GM19463 (cell line): ENCODE measurements around the gene RALGPS1.

ENCODE experiments used
- ATAC-seq: cut with Tn5 transposase; IDR thresholded peaks from one replicate; pipeline ENCODE4 v1.9.1; 2021; ENCODE audit warnings: mild to moderate bottlenecking, moderate library complexity; ENCODE audit not compliant: unreplicated experiment

RALGPS1 gene

GRCh38 chr9:127050152-127050551 is 135.6 kb downstream of the RALGPS1 start:
- no peak for ATAC-seq

GRCh38 chr9:127050591-127051001 is 136.0 kb downstream of the RALGPS1 start:
- no peak for ATAC-seq

GRCh38 chr9:127051881-127052595 is 137.5 kb downstream of the RALGPS1 start:
- ATAC-seq: no peak

- no peak for ATAC-seq
These were observed 138.7 kb downstream of the RALGPS1 start for GRCh38 chr9:127053057-127053821.

GRCh38 chr9:127053960-127054359 is 139.4 kb downstream of the RALGPS1 start:
- no peak for ATAC-seq

GRCh38 chr9:127055745-127056402 is 141.3 kb downstream of the RALGPS1 start:
- no peak for ATAC-seq

GRCh38 chr9:127056446-127056845 is 141.9 kb downstream of the RALGPS1 start:
- ATAC-seq: no peak

- no peak for ATAC-seq
These were observed 143.5 kb downstream of the RALGPS1 start for GRCh38 chr9:127058011-127058644.

- no peak for ATAC-seq
These were observed 144.1 kb downstream of the RALGPS1 start for GRCh38 chr9:127058645-127059021.

GRCh38 chr9:127059030-127059429 is 144.4 kb downstream of the RALGPS1 start:
- no peak for ATAC-seq

- no peak for ATAC-seq
These were observed 145.3 kb downstream of the RALGPS1 start for GRCh38 chr9:127059765-127060361.

- no peak for ATAC-seq
These were observed 146.8 kb downstream of the RALGPS1 start for GRCh38 chr9:127061411-127061810.

GRCh38 chr9:127064335-127064734 is 149.8 kb downstream of the RALGPS1 start:
- ATAC-seq: no peak

- ATAC-seq: no peak
These were observed 151.0 kb downstream of the RALGPS1 start for GRCh38 chr9:127065592-127065991.

- ATAC-seq: no peak
These were observed 151.7 kb downstream of the RALGPS1 start for GRCh38 chr9:127066060-127066850.

- no peak for ATAC-seq
These were observed 152.2 kb downstream of the RALGPS1 start for GRCh38 chr9:127066851-127067136.

- ATAC-seq: no peak
These were observed 153.1 kb downstream of the RALGPS1 start for GRCh38 chr9:127067603-127068220.

GRCh38 chr9:127074561-127075548 is 160.3 kb downstream of the RALGPS1 start:
- ATAC-seq: no peak
